T-helper 1 cell treated with Interleukin-12 subunit alpha and Interleukin-12 subunit beta and Interleukin-4 antibody, amounts not matched to agents 30 μg/mL and 1 μg/mL, for 36 hours (primary cell): ENCODE measurements around the gene TTC28.

Source experiments
- H3K27ac Mint-ChIP-seq: one replicate; pipeline ENCODE4 v1.8.0; 2021; ENCODE audit warnings: mild to moderate bottlenecking, mixed read lengths
- H3K27me3 Mint-ChIP-seq: one replicate; pipeline ENCODE4 v1.8.0; 2021; ENCODE audit warnings: low read depth, mixed read lengths
- H3K36me3 Mint-ChIP-seq: one replicate; pipeline ENCODE4 v1.8.0; 2021; ENCODE audit warnings: low read depth, mixed read lengths
- H3K4me1 Mint-ChIP-seq: one replicate; pipeline ENCODE4 v1.8.0; 2021; ENCODE audit warnings: low read depth, mixed read lengths
- H3K4me3 Mint-ChIP-seq: one replicate; pipeline ENCODE4 v1.8.0; 2021; ENCODE audit warnings: mild to moderate bottlenecking, moderate library complexity, mixed read lengths
- H3K9me3 Mint-ChIP-seq: one replicate; pipeline ENCODE4 v1.8.0; 2021; ENCODE audit warnings: mixed read lengths

The TTC28 gene

GRCh38 chr22:28118957-28119631 is 560.5 kb downstream of the TTC28 start:
- Mint-ChIP-seq H3K4me3 (no peak overlapping the region), H3K27ac (no peak overlapping the region), H3K9me3 (no peaks in the 10 kb centered on the region), H3K27me3 (no peaks in the 10 kb centered on the region), H3K36me3 (no peaks in the 10 kb centered on the region), H3K4me1 (no peaks in the 10 kb centered on the region)

- Mint-ChIP-seq H3K27ac (no peak overlapping the region), H3K27me3 (no peaks in the 10 kb centered on the region), H3K36me3 (no peaks in the 10 kb centered on the region), H3K4me3 (no peak overlapping the region), H3K4me1 (no peaks in the 10 kb centered on the region), H3K9me3 (no peaks in the 10 kb centered on the region)
Observed at GRCh38 chr22:28116219-28116673, 563.4 kb downstream of the TTC28 start.

- H3K36me3 Mint-ChIP-seq = no peaks in the 10 kb centered on the region
- H3K27me3 Mint-ChIP-seq = no peaks in the 10 kb centered on the region
- no peak overlapping the region for H3K4me3 Mint-ChIP-seq
- H3K4me1 Mint-ChIP-seq = no peaks in the 10 kb centered on the region
- no peaks in the 10 kb centered on the region for H3K9me3 Mint-ChIP-seq
- H3K27ac Mint-ChIP-seq = no peak overlapping the region
Observed at GRCh38 chr22:28115426-28115825, 564.2 kb downstream of the TTC28 start.

- Mint-ChIP-seq H3K27ac (no peak overlapping the region), H3K4me3 (no peak overlapping the region), H3K9me3 (no peaks in the 10 kb centered on the region), H3K4me1 (no peaks in the 10 kb centered on the region), H3K27me3 (no peaks in the 10 kb centered on the region), H3K36me3 (no peaks in the 10 kb centered on the region)
Observed at GRCh38 chr22:28112548-28113043, 567.0 kb downstream of the TTC28 start.

- H3K9me3 Mint-ChIP-seq = no peaks in the 10 kb centered on the region
- H3K4me1 Mint-ChIP-seq = no peaks in the 10 kb centered on the region
- no peak overlapping the region for H3K4me3 Mint-ChIP-seq
- H3K36me3 Mint-ChIP-seq = no peaks in the 10 kb centered on the region
- H3K27me3 Mint-ChIP-seq = no peaks in the 10 kb centered on the region
- H3K27ac Mint-ChIP-seq = no peak overlapping the region
Observed at GRCh38 chr22:28112190-28112544, 567.5 kb downstream of the TTC28 start.

- Mint-ChIP-seq H3K9me3 (no peaks in the 10 kb centered on the region), H3K27me3 (no peaks in the 10 kb centered on the region), H3K4me1 (no peaks in the 10 kb centered on the region), H3K27ac (no peak overlapping the region), H3K36me3 (no peaks in the 10 kb centered on the region), H3K4me3 (no peak overlapping the region)
Observed at GRCh38 chr22:28111501-28112189, 568.0 kb downstream of the TTC28 start.

- no peaks in the 10 kb centered on the region for H3K27me3 Mint-ChIP-seq
- H3K27ac Mint-ChIP-seq = no peak overlapping the region
- H3K9me3 Mint-ChIP-seq = no peaks in the 10 kb centered on the region
- no peak overlapping the region for H3K4me3 Mint-ChIP-seq
- H3K36me3 Mint-ChIP-seq = no peaks in the 10 kb centered on the region
- no peaks in the 10 kb centered on the region for H3K4me1 Mint-ChIP-seq
Observed at GRCh38 chr22:28108851-28109250, 570.8 kb downstream of the TTC28 start.

- Mint-ChIP-seq H3K4me3 (no peak overlapping the region), H3K9me3 (no peaks in the 10 kb centered on the region), H3K27me3 (no peaks in the 10 kb centered on the region), H3K36me3 (no peaks in the 10 kb centered on the region), H3K4me1 (no peaks in the 10 kb centered on the region), H3K27ac (no peak overlapping the region)
Observed at GRCh38 chr22:28106617-28107016, 573.0 kb downstream of the TTC28 start.

- no peak overlapping the region for H3K27ac Mint-ChIP-seq
- no peak overlapping the region for H3K4me3 Mint-ChIP-seq
- H3K4me1 Mint-ChIP-seq = no peaks in the 10 kb centered on the region
- no peaks in the 10 kb centered on the region for H3K36me3 Mint-ChIP-seq
- no peaks in the 10 kb centered on the region for H3K9me3 Mint-ChIP-seq
- no peaks in the 10 kb centered on the region for H3K27me3 Mint-ChIP-seq
Observed at GRCh38 chr22:28105988-28106387, 573.7 kb downstream of the TTC28 start.

GRCh38 chr22:28105413-28105812 is 574.2 kb downstream of the TTC28 start:
- H3K27me3 Mint-ChIP-seq = no peaks in the 10 kb centered on the region
- no peaks in the 10 kb centered on the region for H3K9me3 Mint-ChIP-seq
- no peaks in the 10 kb centered on the region for H3K4me1 Mint-ChIP-seq
- H3K36me3 Mint-ChIP-seq = no peaks in the 10 kb centered on the region
- H3K4me3 Mint-ChIP-seq = no peak overlapping the region
- no peak overlapping the region for H3K27ac Mint-ChIP-seq

- Mint-ChIP-seq H3K4me3 (no peak overlapping the region), H3K27ac (no peak overlapping the region), H3K9me3 (no peaks in the 10 kb centered on the region), H3K27me3 (no peaks in the 10 kb centered on the region), H3K4me1 (no peaks in the 10 kb centered on the region), H3K36me3 (no peaks in the 10 kb centered on the region)
Observed at GRCh38 chr22:28103596-28103995, 576.0 kb downstream of the TTC28 start.

- no peak overlapping the region for H3K4me3 Mint-ChIP-seq
- H3K4me1 Mint-ChIP-seq = no peaks in the 10 kb centered on the region
- H3K36me3 Mint-ChIP-seq = no peaks in the 10 kb centered on the region
- no peaks in the 10 kb centered on the region for H3K9me3 Mint-ChIP-seq
- H3K27me3 Mint-ChIP-seq = no peaks in the 10 kb centered on the region
- no peak overlapping the region for H3K27ac Mint-ChIP-seq
Observed at GRCh38 chr22:28102151-28102812, 577.4 kb downstream of the TTC28 start.

GRCh38 chr22:28097627-28098026 is 582.0 kb downstream of the TTC28 start:
- Mint-ChIP-seq H3K4me1 (no peaks in the 10 kb centered on the region), H3K36me3 (no peaks in the 10 kb centered on the region), H3K9me3 (no peaks in the 10 kb centered on the region), H3K27ac (no peak overlapping the region), H3K27me3 (no peaks in the 10 kb centered on the region), H3K4me3 (no peak overlapping the region)

- Mint-ChIP-seq H3K4me3 (no peak overlapping the region), H3K27me3 (no peaks in the 10 kb centered on the region), H3K36me3 (no peaks in the 10 kb centered on the region), H3K4me1 (no peaks in the 10 kb centered on the region), H3K27ac (no peak overlapping the region), H3K9me3 (no peaks in the 10 kb centered on the region)
Observed at GRCh38 chr22:28096161-28096560, 583.5 kb downstream of the TTC28 start.
